NCI-H128 (cell line): ENCODE results near the gene ELFN1.

Experiments used
- DNase-seq: peaks from one replicate; lab custom pipeline; 2025; ENCODE audit not compliant: unreplicated experiment; lab: John Stamatoyannopoulos, UW

Gene ELFN1

GRCh38 chr7:1675673-1676549, 5.8 kb downstream of the ELFN1 start:
- no peak for DNase-seq

GRCh38 chr7:1676550-1677078, 6.5 kb downstream of the ELFN1 start:
- DNase-seq, result no peak

- no peak for DNase-seq
Measured at GRCh38 chr7:1677206-1678080, 7.4 kb downstream of the ELFN1 start.

GRCh38 chr7:1678081-1678543, 8.0 kb downstream of the ELFN1 start:
- no peak for DNase-seq

- DNase-seq, result no peak
Measured at GRCh38 chr7:1678571-1679325, 8.7 kb downstream of the ELFN1 start.

- DNase-seq, result no peak
Measured at GRCh38 chr7:1679326-1679965, 9.4 kb downstream of the ELFN1 start.

- DNase-seq, result no peak
Measured at GRCh38 chr7:1679966-1680730, 10.1 kb downstream of the ELFN1 start.

- DNase-seq, result no peak
Measured at GRCh38 chr7:1681581-1681980, 11.5 kb downstream of the ELFN1 start.

GRCh38 chr7:1685000-1685624, 15.0 kb downstream of the ELFN1 start:
- DNase-seq, result no peak

- no peak for DNase-seq
Measured at GRCh38 chr7:1688542-1688941, 18.5 kb downstream of the ELFN1 start.

- no peak for DNase-seq
Measured at GRCh38 chr7:1689311-1689710, 19.2 kb downstream of the ELFN1 start.

- DNase-seq, result no peak
Measured at GRCh38 chr7:1690359-1690958, 20.4 kb downstream of the ELFN1 start.

- no peak for DNase-seq
Measured at GRCh38 chr7:1691096-1691495, 21.0 kb downstream of the ELFN1 start.

GRCh38 chr7:1691601-1692514, 21.8 kb downstream of the ELFN1 start:
- DNase-seq, result no peak

GRCh38 chr7:1692515-1693418, 22.7 kb downstream of the ELFN1 start:
- no peak for DNase-seq

- peak; percentile 45 for DNase-seq
Measured at GRCh38 chr7:1693419-1693990, 23.4 kb downstream of the ELFN1 start.
